GM10847 (cell line): ENCODE results near the gene JAKMIP3.

Experiments
- POLR2A ChIP-seq: IDR thresholded peaks from 2 replicates; pipeline ENCODE4 v1.6.1; 2011; ENCODE audit not compliant: insufficient read length; ENCODE audit errors: extremely low read depth

JAKMIP3 gene

DNA sequence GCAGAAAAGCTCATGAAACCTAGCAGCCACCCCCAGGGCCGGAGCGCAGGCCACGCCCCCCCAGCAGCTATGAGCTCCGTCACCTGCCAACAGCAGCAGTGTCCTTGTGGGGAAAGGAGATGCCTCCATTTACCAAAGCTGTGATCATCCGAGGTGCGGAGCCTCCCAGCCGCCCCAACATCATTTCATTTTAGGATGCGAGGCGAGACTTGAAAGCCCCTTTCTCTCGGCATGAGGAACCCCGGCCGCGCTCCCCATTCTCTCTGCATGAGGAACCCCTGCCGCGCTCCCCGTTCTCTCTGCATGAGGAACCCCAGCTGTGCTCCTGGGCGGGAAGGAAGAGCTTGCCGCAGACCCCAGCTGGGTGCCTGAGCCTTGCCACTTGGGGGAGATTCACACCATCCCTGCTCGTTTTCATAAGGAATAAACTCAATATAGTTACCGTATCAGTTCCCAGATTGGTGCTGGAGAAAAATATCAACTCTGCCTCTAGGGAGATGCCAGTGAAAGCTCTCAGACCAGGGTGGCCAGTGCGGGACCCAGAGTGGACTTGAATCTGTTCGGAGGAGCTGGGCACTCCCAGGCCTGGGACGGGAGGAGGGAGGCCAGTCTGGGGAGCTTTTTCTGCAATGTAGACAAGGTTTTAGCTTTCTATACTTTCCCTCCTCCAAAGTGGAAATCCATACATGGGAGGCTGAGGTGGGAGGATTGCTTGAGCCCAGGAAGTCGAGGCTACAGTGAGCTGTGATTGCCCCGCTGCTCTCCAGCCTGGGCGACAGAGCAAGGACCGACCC is 35.0 kb downstream of the JAKMIP3 start:
- no peak for TF ChIP-seq POLR2A

DNA sequence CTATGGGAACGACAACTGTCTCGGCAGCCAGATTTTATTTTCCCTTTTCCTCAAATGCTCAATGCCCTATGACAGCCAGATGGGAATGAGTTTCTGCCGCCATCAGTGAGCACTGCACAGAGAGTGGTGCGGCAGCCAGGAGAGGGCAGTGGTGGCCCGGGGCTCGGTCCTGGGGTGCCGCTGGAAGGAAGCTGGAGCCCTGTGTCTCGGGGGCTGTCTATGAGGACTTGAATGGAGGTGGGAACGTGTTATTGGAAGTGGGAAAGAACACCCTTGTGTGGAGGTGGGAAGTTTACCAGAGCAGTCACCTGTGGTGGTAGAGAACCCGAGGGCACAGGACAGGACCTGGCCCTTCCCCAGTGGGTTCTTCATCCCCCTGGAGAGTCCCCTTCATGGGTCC is 35.8 kb downstream of the JAKMIP3 start:
- no peak for TF ChIP-seq POLR2A

DNA sequence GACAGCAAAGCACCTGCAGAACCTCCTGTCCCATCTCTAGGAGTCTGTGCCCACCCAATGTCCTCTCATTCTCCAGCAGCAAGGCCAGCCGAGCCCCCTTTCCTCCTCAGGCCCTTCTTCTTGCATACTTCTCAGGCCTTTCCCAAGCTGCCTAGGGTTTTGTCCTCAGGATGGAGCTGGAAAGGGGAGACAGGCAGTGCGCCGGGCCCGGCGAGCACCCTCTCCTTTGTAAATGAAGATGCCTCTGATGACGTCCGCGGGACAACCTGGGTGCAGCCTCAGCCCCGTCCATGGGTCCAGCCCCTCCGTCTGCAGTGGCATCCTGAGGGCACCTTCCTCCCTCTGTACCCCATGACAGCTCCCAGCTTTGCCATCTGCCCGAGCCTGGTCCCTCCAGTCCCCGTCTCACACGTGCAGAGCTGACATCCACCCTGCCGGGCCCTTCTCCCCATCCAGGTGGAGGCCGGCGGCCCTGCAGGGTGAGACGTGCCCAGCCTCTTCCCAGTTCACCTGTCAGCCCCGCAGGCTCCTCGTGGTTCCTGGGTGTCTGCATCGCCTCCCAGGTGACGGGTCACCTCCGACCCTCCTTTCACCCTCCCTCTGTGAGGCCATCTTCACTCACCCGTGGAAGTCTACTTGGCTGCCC is 36.4 kb downstream of the JAKMIP3 start:
- TF ChIP-seq POLR2A: no peak

DNA sequence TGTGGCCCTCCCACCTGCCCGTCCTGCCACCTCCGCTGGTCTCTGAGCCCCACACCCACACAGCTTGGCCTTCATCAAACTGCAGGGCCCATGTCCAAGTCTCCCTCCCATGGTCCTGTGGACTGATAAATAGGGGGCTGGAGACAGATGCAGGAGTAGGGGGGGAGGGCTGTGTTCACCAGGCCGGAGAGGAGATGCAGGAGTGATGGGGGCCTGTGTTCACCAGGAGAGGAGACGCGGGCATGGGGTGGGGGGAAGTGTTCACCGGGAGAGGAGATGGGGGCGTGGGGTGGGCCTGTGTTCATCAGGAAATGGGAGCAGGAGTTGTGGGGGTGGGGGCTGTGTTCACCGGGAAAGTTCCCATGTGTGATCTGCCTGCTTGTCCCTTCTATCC is 37.0 kb downstream of the JAKMIP3 start:
- TF ChIP-seq POLR2A: no peak

DNA sequence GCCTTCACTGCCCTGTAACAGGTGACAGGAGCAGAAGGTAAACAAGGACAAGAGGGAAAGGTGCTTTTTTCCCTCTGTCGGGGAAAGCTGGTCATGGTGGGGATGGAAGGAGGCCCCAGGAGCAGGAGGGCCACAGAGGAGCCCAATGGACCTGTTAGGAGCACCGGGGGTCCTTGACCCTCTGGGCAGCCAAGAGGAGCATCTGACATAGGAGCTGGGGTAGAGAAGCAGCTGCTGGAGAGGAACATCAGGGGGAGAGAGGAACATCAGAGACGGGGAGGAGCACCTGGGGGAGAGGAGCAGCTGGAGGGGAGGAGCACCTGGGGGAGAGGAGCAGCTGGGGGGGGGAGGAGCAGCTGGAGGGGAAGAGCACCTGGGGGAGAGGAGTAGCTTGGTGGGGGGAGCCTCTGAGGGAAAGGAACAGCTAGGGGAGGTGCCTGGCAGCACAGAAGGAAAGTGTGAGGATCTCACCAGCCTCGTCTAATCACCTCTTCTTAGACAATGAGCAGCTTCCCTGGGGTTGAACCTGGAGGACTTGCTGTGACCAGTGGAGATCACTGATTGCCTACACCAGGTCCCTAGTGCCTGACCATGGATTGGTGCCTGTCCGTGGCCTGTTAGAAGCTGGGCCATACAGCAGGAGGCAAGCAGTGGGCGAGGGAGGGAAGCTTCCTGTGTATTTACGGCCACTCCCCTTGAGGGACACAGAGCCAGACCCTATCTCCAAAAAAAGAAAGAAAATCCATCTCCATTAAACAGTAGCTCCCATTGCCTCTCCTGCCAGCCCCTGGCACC is 37.6 kb downstream of the JAKMIP3 start:
- TF ChIP-seq POLR2A: no peak

DNA sequence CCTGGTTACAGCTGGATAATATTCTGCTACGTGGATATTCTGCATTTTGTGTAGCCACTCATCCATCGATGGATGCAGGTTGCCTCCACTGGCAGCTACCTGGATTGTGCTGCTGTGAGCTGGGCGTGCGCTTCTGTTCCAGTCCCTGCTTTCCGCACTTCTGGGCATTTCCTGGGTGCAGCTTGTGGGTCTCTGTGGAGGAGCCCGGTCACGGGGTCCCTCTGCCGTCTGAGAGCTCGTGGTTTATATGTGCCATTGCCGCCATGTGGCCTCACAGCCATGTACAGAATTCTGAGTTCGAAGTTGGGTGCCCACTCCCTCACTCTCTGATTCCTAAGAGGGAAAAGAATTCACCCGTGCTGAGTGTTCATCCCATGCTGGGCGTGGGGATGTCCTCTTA is 38.3 kb downstream of the JAKMIP3 start:
- TF ChIP-seq POLR2A: no peak

DNA sequence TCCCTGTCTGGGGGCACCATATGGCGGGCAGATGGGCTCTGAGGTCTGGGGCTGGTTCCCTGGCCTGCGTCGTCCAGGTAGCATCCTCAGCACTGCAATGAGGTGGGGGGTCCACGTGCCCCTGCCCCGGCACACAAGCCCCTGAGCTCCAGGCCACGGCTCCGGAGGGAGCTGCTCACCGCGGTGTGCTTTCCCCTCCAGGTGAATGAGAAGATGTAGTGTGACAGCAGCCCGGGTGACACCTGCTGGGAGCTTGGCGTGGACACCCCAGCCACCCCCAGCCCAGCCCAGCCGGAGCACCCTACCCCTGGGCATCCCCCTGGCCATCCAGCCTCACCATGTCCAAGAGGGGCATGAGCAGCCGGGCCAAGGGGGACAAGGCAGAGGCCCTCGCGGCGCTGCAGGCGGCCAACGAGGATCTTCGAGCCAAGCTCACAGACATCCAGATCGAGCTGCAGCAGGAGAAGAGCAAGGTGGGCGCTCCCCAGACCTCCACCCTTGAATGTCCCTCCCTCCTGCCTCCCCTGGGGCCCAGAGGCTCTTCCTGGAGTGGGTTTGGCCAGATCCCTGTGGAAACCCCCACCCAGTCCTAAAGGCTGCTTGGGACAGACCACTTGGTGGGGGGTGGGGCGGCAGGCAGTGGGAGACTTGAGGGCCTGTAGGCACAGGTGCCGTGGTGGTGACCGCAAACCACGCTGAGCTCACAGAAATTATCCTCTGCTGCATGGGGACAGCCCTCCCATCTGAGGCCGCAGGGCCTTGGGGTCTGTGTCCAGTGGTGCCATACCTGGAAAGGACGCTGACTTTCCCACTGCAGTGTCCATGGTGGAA is 38.9 kb downstream of the JAKMIP3 start:
- TF ChIP-seq POLR2A: no peak

DNA sequence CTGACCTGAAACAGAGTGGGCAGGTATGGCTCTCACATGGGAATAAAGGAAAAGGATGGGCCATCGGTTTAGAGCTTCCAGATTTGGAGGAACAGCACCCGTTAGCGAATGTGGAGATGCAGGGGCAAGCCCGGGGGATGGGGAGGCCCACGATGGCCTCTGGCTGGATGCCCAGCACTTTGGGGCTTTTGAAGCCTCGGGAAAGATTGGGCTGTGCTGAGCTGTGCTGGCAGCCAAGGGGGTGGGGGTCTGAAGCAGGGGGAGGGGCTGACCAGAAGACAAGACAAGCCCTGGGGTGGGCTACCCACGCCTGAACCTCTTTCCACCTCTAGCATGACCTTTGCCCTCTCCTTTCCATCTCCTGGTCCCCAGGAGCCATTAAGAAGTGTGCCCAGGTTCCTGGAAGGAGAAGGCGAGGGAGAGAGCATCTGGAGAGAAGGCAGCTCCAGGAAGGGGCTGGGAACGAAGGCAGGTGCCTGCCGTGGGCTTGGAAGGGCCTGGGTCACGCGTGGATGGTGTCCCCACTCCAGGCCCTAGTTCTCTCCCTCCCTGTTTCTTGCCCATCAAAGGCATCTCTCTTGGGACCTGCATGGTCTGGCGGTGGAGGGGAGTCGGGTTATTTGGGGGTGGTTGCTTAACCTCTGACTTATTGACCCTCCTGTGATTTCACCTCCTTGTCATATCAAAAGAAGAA is 39.7 kb downstream of the JAKMIP3 start:
- no peak for TF ChIP-seq POLR2A

DNA sequence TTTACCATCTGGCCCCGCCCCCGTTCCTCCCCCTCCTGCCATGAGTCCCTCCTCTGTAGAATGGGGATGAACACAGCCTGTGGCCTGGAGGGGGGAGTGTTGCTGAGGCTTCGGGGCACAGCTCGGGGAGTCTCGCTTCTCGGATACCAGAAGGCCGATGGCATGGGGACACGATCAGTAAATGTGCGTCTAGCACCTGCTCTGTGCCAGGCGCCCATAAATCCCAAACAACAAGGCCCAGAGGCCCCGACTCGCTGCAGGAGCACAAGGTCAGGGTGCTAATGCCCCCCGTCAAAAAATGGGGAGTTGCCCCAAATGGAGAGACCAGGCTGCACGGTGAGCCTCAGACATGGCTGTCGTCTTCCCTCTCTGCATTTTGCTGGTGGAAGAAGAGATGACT is 40.7 kb downstream of the JAKMIP3 start:
- TF ChIP-seq POLR2A: no peak

DNA sequence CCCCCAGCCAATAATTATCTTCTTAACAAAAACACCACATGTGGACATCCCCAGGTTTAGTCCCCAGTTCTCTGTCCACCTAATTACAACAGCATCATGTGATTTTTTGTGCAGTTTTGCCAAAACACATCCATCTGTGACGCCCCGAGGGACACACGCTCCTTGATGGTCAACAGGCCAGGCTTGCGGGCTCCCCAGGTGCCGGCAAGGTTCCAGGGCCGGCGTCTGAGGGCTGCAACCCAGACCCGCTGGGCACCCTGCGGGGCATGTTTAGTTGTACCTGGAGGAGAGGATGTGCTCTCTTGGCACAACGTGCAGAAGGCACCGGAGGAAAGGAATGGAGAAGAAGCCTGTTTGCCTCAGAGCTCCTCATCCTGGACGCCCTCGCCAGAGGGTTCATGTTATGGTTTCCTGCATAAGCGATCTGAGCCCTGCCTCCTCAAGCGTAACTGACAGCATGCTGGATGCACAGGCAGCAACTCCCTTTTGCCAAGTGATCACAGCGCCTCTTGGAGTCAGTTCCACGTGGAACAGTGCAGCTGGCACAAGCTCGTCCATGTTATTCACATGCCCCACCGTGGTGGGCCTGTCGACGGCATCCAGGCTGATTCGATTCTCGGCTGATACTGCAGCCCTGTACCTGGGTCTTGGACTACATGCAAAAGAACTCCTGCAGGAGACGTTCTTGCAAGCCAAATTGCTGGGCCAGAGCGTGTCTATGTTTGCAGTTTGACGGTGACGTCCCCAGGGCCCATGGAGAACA is 41.6 kb downstream of the JAKMIP3 start:
- TF ChIP-seq POLR2A: no peak

DNA sequence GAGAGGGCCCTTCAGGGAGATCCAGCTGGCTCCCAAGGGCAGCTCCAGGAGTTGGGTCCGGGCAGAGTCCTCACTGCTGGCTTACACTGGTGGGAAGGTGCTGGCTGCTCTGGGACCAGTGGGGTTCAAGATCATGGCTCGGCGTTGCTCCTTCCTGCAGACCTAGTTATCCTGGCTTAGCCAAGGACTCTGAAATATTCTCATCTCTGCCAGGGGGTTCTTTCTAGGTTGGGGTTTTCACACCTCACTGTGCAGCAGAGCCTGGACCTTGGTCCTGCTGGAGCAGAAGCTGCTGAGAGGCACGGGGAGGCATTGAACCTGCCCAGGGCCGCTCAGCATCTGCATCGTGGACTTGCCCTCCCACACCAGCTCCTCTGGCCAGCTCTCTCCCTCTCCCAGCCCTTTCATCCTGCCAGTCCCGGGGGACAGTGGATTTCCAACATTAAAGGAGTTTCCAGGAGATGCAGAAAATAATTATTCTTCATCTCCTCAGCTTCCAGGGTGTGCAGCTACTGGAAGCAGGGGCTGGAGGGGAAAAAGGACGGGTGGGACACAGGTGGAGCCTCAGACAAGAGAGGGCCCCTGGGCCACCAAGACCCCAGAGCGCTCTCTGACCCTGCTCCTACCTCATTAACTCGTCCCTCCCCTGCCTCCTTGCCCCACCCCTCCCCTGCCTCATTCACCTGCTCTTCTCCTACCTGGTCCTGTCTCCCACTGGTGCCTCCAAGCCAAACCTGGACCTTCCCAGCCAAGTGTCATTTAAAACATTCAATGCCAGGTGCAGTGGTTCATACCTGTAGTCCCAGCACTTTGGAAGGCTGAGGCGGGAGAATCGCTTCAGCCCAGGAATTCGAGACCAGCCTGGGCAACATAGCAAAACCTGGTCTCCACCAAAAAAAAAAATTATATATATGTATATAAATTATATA is 42.5 kb downstream of the JAKMIP3 start:
- no peak for TF ChIP-seq POLR2A

DNA sequence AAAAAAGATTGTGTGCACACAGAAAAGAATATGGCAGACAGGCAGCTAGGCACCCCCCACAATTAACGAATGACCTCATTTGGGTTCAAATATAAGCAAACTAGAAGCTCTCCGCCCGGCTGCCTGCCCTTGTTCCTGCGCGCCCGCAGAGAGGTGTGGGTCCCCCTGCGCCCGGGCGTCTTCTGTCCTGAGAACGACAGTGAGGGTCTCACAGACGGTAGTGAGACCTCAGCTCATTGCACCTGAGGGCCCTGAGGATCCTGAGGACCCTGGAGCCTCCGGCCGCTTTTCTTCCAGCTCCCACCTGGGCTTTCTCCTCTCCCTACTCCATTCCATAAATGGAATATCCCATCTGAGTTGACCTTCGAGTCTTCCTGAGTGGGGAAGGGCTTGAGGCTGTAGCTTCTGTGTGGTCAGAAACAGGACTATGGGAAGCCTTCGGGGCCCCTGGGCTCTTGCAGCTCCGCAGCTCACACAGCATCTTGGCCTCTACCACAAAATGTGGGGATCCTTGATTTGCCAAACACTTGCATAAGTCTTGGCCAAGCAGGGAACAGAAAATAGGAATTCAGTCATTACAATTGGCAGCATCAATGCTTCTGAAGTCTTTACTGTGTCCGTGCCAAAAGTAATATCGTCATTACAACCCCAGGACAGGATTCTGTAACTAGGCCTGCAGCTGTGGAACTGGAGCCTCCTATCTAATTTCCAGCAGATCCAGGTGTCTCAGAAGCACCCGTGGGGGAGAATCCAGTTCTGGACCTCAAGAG is 43.8 kb downstream of the JAKMIP3 start:
- no peak for TF ChIP-seq POLR2A
